Stimulated activated CD8-positive, alpha-beta memory T cell treated with anti-CD3 and anti-CD28 coated beads, Interleukin-4, amount 100 ng/mL, for 24 hours (primary cell): ENCODE results near the gene CRISP2.

Experiments
- DNase-seq: peaks from one replicate; pipeline ENCODE4 v3.0.0-alpha.2; 2020; ENCODE audit warnings: low read depth

The CRISP2 gene

DNA sequence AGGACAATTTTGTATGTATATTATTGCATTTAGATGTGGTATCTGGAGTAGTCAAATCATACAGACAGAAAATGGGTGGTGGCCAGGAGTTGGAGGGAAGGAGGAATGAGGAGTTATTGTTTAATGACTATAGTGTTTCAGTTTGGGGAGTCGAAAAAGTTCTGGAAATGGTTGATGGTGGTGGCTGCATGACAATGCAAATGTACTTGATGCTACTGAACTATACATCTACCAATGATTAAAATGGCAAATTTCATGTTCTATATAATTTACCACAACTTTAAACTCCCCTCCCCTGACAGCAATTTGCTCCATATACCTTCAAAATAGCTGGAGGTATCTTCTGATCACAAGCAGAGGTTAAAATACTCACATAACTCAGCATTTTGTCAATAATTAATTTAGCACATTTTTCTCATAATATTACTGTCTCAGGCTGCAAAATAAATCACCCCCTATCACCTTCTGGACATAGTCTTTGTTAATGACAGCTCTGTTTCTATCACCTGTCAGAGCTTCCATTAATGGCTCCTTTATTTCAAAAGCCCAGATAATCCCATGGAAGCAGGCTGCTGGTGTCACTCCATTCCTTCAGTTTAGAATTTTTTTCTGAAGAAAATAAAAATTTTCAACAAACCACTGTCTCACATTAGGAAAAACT is 51.0 kb downstream of the CRISP2 start:
- no peak for DNase-seq

GRCh38 chr6:49653942-49654341 is 59.4 kb downstream of the CRISP2 start:
- DNase-seq: no peak

DNA sequence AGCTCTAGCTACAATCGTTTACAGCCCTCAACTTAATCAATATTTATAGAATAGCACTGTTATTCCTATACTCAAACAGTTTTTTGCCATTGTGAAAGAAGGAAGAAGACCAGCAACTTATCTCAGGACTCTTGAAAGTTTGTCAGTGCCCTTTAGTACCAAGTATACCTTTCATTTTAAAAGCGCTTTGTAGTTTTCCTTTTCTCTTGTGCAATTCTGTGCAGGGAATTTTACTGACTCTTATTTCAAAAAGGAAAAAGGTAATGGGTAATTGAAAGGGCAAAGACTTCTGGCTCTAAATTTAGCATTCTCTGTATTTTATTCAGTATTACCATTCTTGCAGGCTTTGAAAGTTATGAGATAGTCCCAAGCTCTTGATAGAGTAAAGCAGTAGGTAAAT is 59.9 kb downstream of the CRISP2 start:
- DNase-seq: no peak

DNA sequence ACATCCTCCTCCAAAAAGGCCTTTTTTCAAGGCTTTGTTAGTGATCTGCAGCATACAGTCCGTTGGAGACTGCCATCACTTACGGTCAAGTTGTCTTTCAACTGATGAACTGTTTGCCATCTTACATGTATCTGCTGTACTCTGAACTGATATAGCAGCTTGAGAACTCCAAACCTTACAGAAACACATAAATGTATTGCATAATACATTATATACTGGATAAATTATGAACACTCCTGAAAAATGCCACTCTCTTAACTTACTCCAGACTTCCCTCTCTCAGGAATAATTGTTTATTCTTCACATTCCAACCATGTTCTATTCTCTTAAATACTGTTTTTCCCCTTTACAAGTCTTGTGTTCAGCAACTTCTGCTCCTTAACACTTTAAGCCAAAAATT is 62.1 kb downstream of the CRISP2 start:
- DNase-seq: no peak

DNA sequence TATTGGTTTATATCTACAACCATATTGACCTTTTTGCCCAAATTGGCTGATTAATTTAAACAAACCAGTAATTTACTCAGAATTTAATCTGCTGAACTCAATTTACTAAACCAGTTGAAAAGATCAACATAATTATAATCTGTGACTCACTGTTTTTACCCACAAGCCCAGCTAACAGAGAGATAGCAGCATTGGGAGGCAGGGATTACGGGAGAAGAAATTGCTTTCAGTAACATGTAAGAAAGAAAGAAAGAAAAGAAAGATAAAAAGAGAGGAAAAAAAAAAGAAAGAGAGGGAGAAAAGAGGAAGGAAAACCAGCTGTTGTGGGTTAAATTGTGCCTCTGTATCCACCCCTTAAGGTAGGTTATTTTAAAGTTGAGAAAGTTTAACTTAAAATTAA is 63.4 kb downstream of the CRISP2 start:
- no peak for DNase-seq

DNA sequence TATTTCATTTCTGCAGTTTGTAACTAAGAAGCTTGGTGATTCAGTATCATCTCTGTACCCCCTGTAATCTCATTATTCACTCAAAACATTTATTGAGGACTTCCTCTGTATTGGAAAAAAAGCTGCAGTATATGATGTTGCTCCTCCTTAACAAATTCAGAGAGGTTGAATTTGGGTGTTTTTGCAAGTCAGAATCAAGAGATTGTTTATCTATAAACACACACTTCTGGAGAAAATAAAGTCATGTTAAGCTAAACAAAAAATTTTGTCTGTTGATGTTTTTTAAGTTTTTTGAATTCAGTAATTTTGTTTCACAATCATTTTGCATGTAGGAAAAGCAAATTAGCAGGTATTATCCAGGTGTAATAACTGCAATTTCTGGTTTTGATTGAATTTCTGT is 65.3 kb downstream of the CRISP2 start:
- no peak for DNase-seq

DNA sequence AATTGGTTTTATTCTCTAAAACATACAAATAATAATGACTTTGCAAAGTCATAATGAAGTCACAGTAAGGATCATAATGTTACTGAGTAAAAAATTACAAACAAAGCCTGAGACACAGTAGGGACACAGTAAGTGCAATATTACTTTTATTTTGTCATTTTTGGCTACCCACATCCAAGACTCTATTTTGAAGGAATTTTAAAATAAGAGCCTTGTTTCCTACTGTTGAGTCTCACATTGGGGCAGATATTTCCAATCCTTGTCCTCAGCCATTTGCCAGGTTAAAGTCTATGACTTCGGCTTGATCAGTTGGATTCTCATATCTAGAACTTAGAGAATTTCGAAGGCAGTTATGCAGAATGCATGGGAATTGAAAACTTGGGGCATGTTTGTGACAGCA is 65.9 kb downstream of the CRISP2 start:
- no peak for DNase-seq

GRCh38 chr6:49646942-49647341 is 66.4 kb downstream of the CRISP2 start:
- DNase-seq: no peak

GRCh38 chr6:49646130-49646824 is 67.1 kb downstream of the CRISP2 start:
- DNase-seq: no peak

DNA sequence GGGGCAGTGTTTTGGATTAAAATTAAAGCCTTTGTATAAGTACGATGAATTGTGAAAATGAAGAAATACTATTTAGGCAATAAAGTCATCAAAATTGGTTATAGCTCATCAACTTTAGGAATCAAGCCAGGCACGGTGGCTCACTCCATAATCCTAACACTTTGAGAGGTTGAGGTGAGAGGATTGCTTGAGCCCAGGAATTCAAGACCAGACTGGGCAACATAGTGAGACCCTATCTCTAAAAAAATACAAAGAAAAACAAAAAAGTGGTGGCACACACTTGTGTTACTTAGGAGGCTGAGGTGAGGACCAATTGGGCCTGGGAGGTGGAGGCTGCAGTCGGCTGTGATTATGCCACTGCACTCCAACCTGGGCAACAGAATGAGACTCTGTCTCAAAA is 68.2 kb downstream of the CRISP2 start:
- DNase-seq: no peak
